HG03439 (cell line): ENCODE measurements around the gene KRTAP4-11.
"Not testable (repeated sequence)": the region's sequence is repeated elsewhere in the genome, so short reads cannot be mapped to it uniquely, and the experiment has no call there.

Experiments
- ATAC-seq: cut with Tn5 transposase; IDR thresholded peaks from one replicate; pipeline ENCODE4 v1.9.1; 2021; ENCODE audit warnings: mild to moderate bottlenecking, moderate library complexity; ENCODE audit not compliant: unreplicated experiment

KRTAP4-11 gene

GRCh38 chr17:41088760-41089352 is 29.3 kb downstream of the KRTAP4-11 start:
- ATAC-seq: not testable (repeated sequence)

GRCh38 chr17:41084100-41084856 is 33.9 kb downstream of the KRTAP4-11 start, which contains the start of gene KRTAP4-7:
Gene KRTAP4-7 (plus strand): TSS chr17:41084150. CDS start chr17:41084207, 57 bp downstream.
- not testable (repeated sequence) for ATAC-seq

- ATAC-seq: not testable (repeated sequence)
These were observed 34.7 kb downstream of the KRTAP4-11 start for GRCh38 chr17:41083427-41083826.

- ATAC-seq: no peak
These were observed 35.5 kb downstream of the KRTAP4-11 start for GRCh38 chr17:41082626-41083025.

- ATAC-seq: no peak
These were observed 41.4 kb downstream of the KRTAP4-11 start for GRCh38 chr17:41076788-41077187.

- no peak for ATAC-seq
These were observed 44.5 kb downstream of the KRTAP4-11 start for GRCh38 chr17:41073676-41074075.

- ATAC-seq: no peak
These were observed 46.4 kb downstream of the KRTAP4-11 start for GRCh38 chr17:41071606-41072360.

GRCh38 chr17:41069031-41069430 is 49.1 kb downstream of the KRTAP4-11 start:
- ATAC-seq: no peak

- no peak for ATAC-seq
These were observed 50.9 kb downstream of the KRTAP4-11 start for GRCh38 chr17:41067281-41067680.
